GM23248 (cell line): ENCODE measurements around the gene GOLIM4.

Source experiments
- EZH2 ChIP-seq: fragments of 200-600 bp; sonication (generic); IDR thresholded peaks from 2 replicates; pipeline ENCODE4 v1.6.1; 2018; ENCODE audit warnings: antibody characterized with exemption, mild to moderate bottlenecking; ENCODE audit not compliant: insufficient read depth, poor library complexity, severe bottlenecking
- EZH2phosphoT487 ChIP-seq: fragments of 200-600 bp; sonication (generic); IDR thresholded peaks from 2 replicates; pipeline ENCODE4 v1.6.1; 2018; ENCODE audit warnings: antibody characterized with exemption, moderate library complexity, mild to moderate bottlenecking, low read depth; ENCODE audit not compliant: insufficient read depth

DNA sequence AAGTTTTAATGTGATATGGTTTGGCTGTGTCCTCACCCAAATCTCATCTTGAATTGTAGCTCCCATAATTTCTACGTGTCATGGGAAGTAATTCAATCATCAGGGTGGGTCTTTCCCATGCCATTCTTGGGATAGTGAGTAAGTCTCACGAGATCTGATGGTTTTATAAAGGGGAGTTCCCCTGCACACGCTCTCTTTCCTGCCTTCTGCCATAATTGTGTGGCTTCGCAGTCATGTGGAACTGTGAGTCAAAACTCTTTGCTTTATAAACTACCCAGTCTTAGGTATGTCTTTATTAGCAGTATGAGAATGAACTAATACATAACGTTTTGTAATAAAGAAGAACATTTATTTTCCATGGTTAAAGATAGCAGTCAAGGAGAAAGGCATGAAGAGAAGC is 39.2 kb upstream of the GOLIM4 start:
- TF ChIP-seq EZH2 (no peak), EZH2phosphoT487 (no peak)
